NCI-H2081 (cell line): ENCODE results near the gene TCN2.
"Not testable (repeated sequence)": the region's sequence is repeated elsewhere in the genome, so short reads cannot be mapped to it uniquely, and the experiment has no call there.

ENCODE experiments used
- DNase-seq, 2 experiments: peaks; one replicate each; lab custom pipeline; 2025; lab: John Stamatoyannopoulos, UW

Gene TCN2

DNA sequence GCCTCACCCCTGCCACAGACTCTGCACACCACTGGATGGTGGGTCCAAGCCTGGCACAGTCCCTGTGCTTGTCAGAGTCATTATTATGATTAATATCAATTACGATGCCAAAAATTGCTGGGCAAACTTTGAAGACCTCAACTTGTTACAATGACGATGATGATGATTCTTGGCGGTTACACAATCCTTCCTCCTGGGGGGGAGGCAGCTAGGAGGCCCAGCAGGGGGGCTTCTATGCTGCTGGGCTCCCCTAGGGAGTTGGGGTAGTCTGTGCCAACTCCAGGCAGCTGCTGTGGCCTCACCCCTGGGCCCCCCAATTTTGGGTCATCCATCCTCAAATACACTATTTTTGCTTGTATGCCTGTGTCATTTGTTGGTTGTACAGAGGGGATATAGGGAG, 40.6 kb downstream of the TCN2 start:
- no peak for DNase-seq

DNA sequence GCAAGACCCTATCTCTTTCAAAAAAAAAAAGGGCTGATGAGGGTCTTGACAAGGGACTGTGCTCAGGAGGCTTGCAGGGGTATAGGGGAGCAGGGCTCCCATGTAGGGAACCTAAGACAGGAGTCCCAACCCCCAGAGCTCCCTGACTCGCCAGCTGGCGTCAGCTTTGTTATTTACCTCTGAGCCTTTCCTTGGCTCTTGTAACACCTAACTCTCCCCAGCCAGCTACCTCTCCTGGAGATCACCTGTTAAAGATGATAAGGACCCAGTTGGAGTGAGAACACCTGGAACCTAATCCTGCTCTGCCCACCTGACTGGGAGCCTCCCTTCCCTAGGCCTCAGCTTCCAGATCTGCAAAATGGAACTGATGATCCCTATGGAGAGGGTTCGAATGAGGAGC, 41.9 kb downstream of the TCN2 start:
- DNase-seq, result no peak

DNA sequence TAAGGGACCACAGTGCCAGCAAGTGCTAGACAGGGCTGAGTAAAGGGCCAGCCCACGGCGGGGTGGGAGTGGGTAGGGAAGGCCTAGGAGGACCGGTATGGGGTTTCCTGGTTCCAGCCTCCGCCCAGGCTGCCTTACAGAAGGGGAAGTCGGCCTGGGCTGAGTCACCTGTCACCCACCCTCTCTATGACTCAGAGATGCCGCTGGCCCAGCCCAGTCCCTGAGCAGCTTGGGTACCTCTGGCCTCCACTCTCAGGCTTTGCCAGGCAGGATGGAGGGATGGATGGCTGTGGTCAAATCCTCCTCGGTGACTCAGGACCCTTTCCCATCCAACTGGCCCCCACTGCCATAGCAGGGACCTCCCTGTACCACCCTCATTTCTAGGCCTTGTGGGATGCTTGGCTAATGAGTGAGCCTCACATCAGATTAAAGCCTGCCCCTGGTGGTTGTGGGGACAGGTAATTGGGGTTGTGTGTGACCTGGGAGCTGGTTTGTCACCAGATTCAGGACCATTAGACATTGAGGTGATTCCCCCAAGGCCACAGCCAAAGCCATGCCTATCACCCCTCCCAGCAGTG, 42.5 kb downstream of the TCN2 start:
- no peak for DNase-seq

DNA sequence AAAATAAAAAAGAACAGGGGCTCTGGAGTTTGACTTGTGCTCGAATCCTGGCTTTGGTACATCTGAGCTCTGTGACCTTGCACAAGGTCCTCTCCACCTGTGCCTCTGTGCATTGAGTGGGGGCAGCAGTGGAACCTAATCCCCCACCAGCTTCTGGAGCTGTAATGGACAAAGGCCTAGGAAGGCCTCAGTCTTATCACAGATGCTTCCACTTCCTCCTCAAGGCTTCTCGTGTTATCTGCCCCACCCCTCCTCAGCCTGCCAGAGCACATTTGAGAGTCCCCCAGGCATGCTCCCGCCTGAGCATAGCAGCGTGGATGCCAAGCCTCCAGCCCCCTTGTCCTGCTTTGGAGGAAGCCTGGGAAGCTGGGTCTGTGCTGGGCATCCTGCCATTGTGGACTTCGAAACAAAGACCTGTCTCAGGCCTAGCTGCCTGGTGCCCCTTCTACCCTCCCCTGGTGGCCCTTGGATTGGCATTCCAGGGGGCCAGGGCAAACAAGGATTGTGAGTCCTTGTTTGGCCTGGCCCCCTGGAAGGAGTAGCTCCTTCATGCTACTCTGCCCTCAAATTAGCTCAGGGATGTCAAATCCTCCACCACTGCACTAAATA, 43.6 kb downstream of the TCN2 start:
- DNase-seq, result no peak

DNA sequence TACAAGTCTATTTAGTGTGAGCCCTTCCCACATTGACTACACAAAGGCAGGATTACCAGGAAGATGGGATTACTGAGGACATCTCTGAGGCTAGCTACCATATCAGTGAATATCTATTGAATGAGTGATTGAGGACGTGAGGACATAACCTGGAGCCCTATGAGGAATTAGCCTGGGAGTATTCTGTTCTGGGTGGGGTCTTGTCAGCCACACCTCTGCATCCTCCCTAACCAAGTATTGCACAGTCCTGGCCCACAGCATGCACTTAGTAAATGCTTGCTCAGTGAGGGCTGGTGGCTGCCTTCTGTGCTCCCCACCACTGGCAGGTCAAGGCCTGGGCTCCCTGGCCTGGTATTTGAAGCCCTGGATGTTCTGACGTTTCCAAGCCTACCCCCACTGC, 45.9 kb downstream of the TCN2 start:
- no peak for DNase-seq

DNA sequence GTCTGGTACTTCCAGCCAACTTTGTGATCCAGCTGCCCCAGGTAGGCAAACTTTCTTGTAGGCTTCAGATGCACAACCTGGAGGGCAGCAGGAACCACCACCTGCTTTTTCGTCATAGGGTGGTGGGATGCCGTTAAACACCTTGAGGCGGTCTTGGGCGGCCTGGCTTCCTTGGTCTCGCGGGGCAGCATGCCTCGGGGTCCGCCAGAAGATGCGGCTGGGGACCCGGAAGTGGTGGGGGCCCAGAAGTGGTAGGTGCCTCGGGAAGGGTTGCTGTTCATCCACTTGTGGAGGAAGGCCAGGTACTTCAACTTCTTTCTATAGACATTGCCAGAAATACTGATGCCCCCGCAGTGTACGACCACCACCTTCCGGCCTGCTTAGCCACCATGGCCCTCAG, 47.4 kb downstream of the TCN2 start:
- no peak for DNase-seq

DNA sequence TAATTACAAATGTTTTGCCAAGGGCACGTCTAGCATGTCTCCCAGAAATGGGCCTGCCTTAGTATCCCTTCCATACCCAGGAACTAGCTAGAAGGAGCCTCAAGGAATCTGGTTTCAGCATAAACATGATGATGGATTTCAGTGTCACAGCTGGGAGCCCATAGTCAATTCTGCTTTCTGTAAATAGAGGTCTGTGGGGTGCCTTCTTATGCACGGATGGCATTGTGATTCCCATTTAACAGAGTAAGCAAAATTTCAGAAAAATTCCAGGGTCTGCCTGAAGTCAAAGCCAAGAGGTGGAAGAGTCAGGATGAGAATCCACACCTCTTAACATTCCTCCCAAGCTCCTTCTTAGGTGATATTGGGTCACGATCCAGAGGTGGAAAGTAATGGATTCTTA, 48.6 kb downstream of the TCN2 start:
- no peak for DNase-seq

DNA sequence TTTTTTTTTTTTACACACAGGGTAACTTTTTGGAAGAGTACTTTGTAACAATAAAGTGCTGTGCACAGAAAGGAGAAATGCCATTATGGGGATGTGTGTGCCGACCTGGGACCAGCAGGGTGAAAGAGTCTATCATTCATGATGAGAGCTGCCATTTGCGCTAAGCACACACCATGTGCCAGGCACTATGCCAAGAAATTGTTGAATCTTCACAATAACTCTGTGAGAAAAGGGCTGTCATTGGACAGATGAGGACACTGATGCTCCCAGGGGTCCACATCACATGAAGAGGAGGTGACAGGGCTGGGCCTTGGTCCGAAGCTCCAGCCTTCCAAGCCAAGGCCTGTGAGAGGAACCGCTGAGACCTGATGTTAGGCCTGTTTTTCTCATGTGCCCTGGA, 55.1 kb downstream of the TCN2 start:
- peak; percentile 46 to 80 for DNase-seq

DNA sequence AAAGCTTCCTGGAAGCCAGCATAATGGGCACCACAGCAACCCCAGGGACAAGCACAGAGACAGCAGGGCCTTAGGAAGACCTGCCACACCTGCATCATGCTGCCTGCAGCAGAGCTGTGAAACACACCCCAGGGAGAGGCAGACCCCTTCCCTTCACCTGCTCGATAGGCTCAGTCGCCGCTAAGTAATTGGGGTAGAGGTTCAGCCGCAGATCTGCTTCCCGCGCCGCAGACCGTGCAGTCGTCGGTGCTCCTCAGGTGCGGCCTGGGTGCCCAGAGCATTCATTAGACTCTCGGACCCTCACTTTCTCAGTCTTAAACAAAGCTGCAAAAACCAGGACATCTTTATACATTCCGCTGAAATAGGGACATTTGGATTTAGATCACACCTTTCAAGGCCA, 57.8 kb downstream of the TCN2 start:
- DNase-seq, result no peak

DNA sequence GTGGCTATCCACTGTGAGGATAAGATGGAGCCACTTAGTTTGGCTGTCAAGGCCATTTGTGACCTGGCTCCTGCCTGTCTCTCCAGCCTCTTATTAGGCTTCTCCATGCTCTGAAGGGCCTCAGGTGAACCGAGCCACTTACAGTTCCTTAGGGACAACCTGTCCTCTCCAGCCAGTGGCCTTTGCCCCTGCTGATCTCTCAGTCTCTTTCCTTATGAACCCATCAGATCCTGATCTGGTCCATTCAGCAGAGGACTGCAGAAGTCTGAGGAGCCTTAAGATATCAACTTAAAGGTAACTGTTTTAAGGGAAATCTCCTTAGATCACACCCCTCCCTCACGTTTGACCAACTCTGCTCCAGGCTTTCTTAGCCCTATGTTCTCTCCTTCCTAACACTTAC, 58.3 kb downstream of the TCN2 start:
- no peak for DNase-seq

DNA sequence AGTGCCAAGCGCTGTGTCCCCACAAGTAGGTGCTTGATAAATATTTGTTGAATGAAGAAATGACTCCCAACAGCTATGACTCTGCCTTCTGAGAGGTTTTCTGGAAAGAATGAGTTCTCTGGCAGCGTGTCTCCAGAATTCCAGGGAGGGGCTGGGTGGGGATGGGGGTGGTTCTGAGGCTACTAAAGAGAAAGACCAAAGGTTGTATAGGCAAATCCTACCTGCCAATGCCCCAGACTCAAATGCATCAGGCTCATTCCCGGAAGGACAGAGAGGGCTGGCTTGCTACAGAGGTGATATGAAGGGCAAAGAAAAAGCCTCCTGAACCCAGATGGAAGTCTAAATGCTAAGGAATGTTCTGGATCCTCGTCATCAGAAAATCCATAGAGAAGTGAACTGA, 58.8 kb downstream of the TCN2 start:
- no peak for DNase-seq

DNA sequence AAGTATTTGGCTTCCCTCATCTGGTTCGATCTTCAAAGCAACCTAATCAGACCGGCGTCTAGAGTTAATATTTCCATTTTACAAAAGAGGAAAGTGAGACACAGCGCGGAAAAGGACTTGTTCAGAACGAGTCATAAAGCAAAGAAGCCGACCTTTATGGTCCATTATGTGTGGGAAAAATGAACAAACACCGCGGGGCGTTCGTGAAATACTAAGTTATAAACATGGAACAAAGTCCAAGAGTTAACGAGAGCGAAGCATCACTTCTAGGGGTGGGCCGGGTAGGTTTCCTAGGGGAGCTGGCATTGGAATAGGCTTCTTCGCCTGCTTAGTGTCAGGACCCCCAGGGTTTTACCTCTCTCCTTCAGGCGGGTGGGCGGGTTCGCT, 60.1 kb downstream of the TCN2 start:
- no peak for DNase-seq

DNA sequence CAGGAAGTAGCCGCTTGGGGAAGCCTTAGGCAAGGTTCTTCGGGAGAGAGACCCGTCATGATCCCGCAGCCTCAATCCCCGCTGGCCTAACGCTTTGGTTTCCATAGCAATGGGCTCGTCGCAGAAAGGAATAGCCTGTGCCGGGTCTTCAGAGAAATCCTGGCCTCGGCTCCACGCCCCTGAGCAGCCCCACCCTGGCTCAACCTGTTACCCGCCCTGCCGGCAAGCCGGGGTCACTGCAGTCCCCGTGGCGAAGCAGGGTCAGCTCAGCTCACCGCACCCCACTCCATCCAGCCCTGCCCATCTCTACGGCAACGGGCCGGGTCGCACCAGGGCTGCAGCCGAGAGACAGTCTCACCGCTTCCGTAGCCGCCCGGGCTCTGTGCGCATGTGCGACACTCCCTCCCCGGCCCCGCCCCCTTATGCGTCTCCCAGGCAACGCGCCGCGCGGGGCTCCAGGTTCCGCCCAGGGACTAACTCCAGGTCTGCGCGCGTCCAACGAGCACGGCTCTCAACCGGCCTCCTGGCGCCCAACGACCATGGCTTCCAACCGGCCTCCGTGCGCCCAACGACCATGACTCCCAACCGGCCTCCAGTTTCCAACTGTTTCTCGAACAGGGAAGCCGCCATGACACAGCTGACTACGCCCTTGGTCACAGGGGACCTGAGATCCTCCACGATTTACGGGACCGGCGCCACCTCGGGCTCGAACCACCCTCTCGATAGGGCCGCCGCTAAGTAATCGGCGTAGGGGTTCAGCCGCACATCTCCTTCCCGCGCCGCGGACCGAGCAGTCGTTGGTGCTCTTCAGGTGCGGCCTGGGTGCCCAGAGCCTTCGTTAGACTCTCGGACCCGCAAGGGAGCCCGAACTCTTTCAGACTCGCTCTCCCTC, 60.8 kb downstream of the TCN2 start, which contains the start of gene DUSP18:
DUSP18 (minus strand) TSS at position 382 of the 892 bp plus-strand sequence. CDS start 3,872 bp downstream, outside the sequence.
- DNase-seq, result peak; percentile 82 to 85

DNA sequence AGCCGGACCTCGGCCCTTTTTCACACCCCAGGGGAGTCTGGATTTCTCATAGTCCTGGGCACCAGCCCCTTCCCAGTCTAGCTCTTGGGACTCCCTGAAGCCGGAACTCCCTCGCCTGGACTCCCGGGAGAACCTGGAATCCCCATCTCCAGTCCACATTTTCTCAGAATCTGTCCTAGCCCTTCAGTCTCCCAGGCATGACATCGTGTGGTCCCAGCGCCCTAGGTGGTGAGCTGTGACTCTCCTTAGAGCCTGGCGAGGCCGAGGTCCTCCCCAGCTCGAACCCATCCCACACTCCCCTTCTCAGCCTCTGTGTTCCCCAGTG, 61.4 kb downstream of the TCN2 start:
- no peak for DNase-seq

DNA sequence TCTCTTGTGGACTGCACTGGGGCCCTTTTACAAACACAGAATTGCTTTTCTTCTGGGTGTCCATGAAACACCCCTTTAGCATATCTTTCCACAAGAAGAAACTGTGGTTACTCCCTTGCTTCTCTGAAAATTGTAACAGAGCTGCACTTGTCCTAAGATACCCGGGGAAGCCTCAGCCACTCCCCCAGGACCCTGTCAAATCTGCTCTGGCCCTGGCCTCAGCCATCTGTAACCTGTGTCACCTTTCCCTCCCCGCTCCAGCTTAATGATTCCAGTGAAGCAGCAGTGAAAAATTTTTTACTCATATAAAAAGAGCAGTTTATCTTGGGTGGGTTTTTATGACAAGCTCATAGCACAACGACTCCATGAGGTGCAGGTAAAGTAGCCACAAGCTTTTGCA, 64.1 kb downstream of the TCN2 start:
- no peak for DNase-seq

DNA sequence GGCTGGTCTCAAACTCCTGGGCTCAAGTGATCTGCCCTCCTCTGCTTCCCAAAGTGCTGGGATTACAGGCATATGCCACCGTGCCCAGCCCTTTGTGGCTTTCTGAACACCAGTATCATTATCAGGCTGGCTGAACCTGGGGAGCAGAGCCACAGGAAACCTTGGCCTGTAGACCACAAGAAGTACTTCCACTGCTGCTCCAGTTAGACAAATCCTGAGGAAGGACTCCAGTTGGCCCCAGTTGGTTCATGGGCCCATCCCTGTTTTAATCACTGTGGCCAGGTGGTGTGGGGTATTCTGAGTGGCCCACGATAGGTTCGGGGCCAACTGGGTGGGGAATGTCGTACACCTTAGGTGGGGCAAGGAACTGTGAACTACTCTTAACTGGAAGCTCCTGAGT, 66.2 kb downstream of the TCN2 start:
- DNase-seq, result no peak

DNA sequence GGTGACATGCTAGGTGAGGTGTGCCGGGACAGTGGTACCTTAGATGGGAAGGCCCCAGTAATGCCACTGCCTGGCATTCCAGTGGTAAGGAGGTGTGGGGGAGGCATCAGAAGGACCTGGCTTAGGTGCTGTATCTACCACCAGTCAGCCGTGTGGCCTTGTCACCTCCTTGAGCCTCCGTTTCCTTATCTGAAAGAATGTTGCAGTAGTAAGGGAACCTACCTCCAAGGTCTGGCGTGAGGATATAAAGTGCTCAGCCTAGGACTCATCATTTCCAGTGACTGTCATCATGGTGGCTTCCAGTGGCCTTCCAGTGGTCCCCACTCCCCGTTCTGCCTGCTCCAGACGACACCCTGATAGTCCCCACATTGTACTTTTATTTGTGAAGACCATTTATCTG, 67.5 kb downstream of the TCN2 start:
- DNase-seq, result no peak

DNA sequence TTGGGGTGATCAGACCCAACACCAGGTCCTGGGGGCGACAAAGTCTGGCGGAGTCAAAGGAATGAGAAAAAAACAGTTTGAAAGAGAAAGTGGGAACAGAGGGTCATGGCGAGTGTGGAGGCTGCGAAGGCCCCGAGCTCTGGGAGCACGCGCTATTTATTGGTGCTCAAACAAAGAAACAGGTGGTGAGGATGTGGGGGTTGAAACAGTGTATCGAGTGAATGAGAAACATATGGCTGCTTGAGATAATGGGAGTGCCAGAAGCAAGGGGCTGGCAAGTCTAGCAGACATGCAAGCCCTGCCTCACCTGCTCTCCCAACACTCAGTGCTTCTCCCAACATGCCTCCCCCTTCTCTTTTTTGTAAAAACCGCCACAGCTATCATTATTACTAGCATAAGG, 68.5 kb downstream of the TCN2 start:
- DNase-seq, result peak in 1 of 2 experiments; percentile 8

DNA sequence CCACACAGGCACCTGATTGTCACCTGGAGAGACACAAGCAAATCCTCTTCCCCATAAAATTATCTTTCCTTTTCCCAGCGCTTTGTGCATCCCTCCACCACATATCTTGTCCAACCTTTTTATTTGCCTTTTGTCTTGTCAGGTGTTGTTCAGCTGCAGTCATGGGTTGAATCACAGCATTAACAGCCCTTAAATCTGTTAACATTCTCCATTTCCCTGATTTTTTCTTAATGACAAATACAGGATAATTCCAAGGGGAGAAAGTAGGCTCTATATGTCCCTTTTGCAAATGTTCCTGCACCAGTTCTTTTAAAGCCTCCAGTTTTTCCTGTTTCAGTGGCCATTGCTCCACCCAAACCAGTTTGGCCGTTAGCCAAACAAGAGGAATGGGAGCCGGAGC, 69.6 kb downstream of the TCN2 start:
- not testable (repeated sequence) for DNase-seq
